H9 (cell line): ENCODE results near the gene TNFAIP8L1. TPM values are rescaled to one million over a fixed set of nuclear protein-coding genes. Genes with fewer than 3 reads are reported as not detected.

Source experiments
- DNase-seq: peaks from one replicate; pipeline ENCODE4 v3.0.0-alpha.2; 2017
- H2AFZ ChIP-seq: one replicate; pipeline ENCODE4 v1.6.1; 2013; ENCODE audit warnings: mild to moderate bottlenecking, low read length, control low read depth, moderate library complexity
- H2AK5ac ChIP-seq: 2 replicates; pipeline ENCODE4 v1.6.1; 2013; ENCODE audit warnings: low read length, control low read depth, mixed read lengths; ENCODE audit not compliant: insufficient read length
- H2BK120ac ChIP-seq: one replicate; pipeline ENCODE4 v1.6.1; 2013; ENCODE audit warnings: low read depth, mild to moderate bottlenecking, low read length, control low read depth, inconsistent platforms; ENCODE audit not compliant: poor library complexity, severe bottlenecking
- H2BK12ac ChIP-seq: 2 replicates; pipeline ENCODE4 v1.6.1; 2013; ENCODE audit warnings: low read length, control low read depth, mixed read lengths, low read depth; ENCODE audit not compliant: insufficient read length
- H2BK15ac ChIP-seq: 2 replicates; pipeline ENCODE4 v1.6.1; 2013; ENCODE audit warnings: low read depth, low read length, control low read depth
- H2BK20ac ChIP-seq: one replicate; pipeline ENCODE4 v1.6.1; 2013; ENCODE audit warnings: low read depth, mild to moderate bottlenecking, low read length, control low read depth, inconsistent platforms; ENCODE audit not compliant: poor library complexity, severe bottlenecking
- H2BK5ac ChIP-seq: 2 replicates; pipeline ENCODE4 v1.6.1; 2013; ENCODE audit warnings: low read length, control low read depth, mixed read lengths; ENCODE audit not compliant: insufficient read length
- H3K14ac ChIP-seq: 2 replicates; pipeline ENCODE4 v1.6.1; 2013; ENCODE audit warnings: low read length, control low read depth; ENCODE audit not compliant: insufficient read depth
- H3K18ac ChIP-seq: 2 replicates; pipeline ENCODE4 v1.6.1; 2013; ENCODE audit warnings: low read depth, mild to moderate bottlenecking, mixed read lengths, low read length, control low read depth; ENCODE audit not compliant: insufficient read length
- H3K23ac ChIP-seq: 2 replicates; pipeline ENCODE4 v1.6.1; 2013; ENCODE audit warnings: low read length, control low read depth, mixed read lengths, low read depth; ENCODE audit not compliant: insufficient read length
- H3K23me2 ChIP-seq: 2 replicates; pipeline ENCODE4 v1.6.1; 2013; ENCODE audit warnings: low read depth, mild to moderate bottlenecking, mixed read lengths, low read length, control low read depth; ENCODE audit not compliant: insufficient read length, poor library complexity, severe bottlenecking
- H3K27ac ChIP-seq: 2 replicates; pipeline ENCODE4 v1.5.1; 2013; ENCODE audit warnings: low read length, control low read depth, mixed read lengths, low read depth; ENCODE audit not compliant: insufficient read length
- H3K27me3 ChIP-seq: 2 replicates; pipeline ENCODE4 v1.6.1; 2013; ENCODE audit warnings: low read length, control low read depth, inconsistent platforms; ENCODE audit not compliant: insufficient read depth
- H3K4ac ChIP-seq: 2 replicates; pipeline ENCODE4 v1.6.1; 2013; ENCODE audit warnings: low read depth, mild to moderate bottlenecking, control low read depth, inconsistent platforms, low read length, moderate library complexity
- H3K4me1 ChIP-seq: 2 replicates; pipeline ENCODE4 v1.6.1; 2013; ENCODE audit warnings: low read length, control low read depth, inconsistent platforms; ENCODE audit not compliant: insufficient read depth
- H3K4me2 ChIP-seq: 2 replicates; pipeline ENCODE4 v1.6.1; 2013; ENCODE audit warnings: low read length, control low read depth, mixed read lengths; ENCODE audit not compliant: insufficient read length, insufficient read depth
- H3K56ac ChIP-seq: 2 replicates; pipeline ENCODE4 v1.6.1; 2013; ENCODE audit warnings: low read depth, mild to moderate bottlenecking, mixed read lengths, low read length, control low read depth; ENCODE audit not compliant: insufficient read length
- H3K79me1 ChIP-seq: 2 replicates; pipeline ENCODE4 v1.6.1; 2013; ENCODE audit warnings: low read depth, mild to moderate bottlenecking, moderate library complexity, low read length, control low read depth, inconsistent platforms; ENCODE audit not compliant: insufficient read depth, poor library complexity, severe bottlenecking
- H3K79me2 ChIP-seq: 2 replicates; pipeline ENCODE4 v1.6.1; 2013; ENCODE audit warnings: low read length, control low read depth, inconsistent platforms; ENCODE audit not compliant: insufficient read depth
- H3K9ac ChIP-seq: 2 replicates; pipeline ENCODE4 v1.6.1; 2013; ENCODE audit warnings: low read length, control low read depth, mixed read lengths; ENCODE audit not compliant: insufficient read length; ENCODE audit errors: extremely low read depth
- H3K9me3 ChIP-seq: one replicate; pipeline ENCODE4 v1.6.1; 2013; ENCODE audit warnings: low read depth, low read length, inconsistent platforms; ENCODE audit not compliant: control insufficient read depth
- H3T11ph ChIP-seq: one replicate; pipeline ENCODE4 v1.6.1; 2013; ENCODE audit warnings: mild to moderate bottlenecking, low read length, control low read depth, inconsistent platforms
- H4K20me1 ChIP-seq: one replicate; pipeline ENCODE4 v1.6.1; 2013; ENCODE audit not compliant: control insufficient read depth, insufficient read length, insufficient read depth
- H4K5ac ChIP-seq: 2 replicates; pipeline ENCODE4 v1.6.1; 2013; ENCODE audit warnings: low read depth, mild to moderate bottlenecking, mixed read lengths, low read length, control low read depth; ENCODE audit not compliant: insufficient read length
- H4K8ac ChIP-seq: replicated peaks from 2 replicates; pipeline ENCODE4 v1.6.1; 2013; ENCODE audit warnings: low read length, control low read depth, mixed read lengths, low read depth; ENCODE audit not compliant: insufficient read length
- H4K91ac ChIP-seq: 2 replicates; pipeline ENCODE4 v1.6.1; 2013; ENCODE audit warnings: low read depth, mild to moderate bottlenecking, moderate library complexity, mixed read lengths, low read length, control low read depth; ENCODE audit not compliant: insufficient read length
- H3K27ac Mint-ChIP-seq, 3 experiments: 2 replicates in 2 of 3; 3 replicates in 1 of 3; pipeline ENCODE4 v1.8.0; 2020 to 2021; ENCODE audit warnings: mixed read lengths in 3 of 3, mild to moderate bottlenecking in 1 of 3, moderate library complexity in 1 of 3
- H3K27me3 Mint-ChIP-seq: 2 replicates; pipeline ENCODE4 v1.8.0; 2021; ENCODE audit warnings: low read depth, mild to moderate bottlenecking, moderate library complexity, mixed read lengths
- H3K36me3 Mint-ChIP-seq, 3 experiments: 2 replicates in 2 of 3; 3 replicates in 1 of 3; pipeline ENCODE4 v1.8.0; 2020 to 2021; ENCODE audit warnings: low read depth in 3 of 3, mixed read lengths in 3 of 3; ENCODE audit not compliant: insufficient read depth in 1 of 3
- H3K4me1 Mint-ChIP-seq, 2 experiments: 2 replicates each; pipeline ENCODE4 v1.8.0; 2020; ENCODE audit warnings: mixed read lengths in 2 of 2
- H3K4me3 Mint-ChIP-seq, 2 experiments: 2 replicates in 1 of 2; 3 replicates in 1 of 2; pipeline ENCODE4 v1.8.0; 2020 to 2021; ENCODE audit warnings: mild to moderate bottlenecking in 2 of 2, mixed read lengths in 2 of 2, moderate library complexity in 1 of 2
- H3K9me3 Mint-ChIP-seq, 2 experiments: 2 replicates in 1 of 2; 3 replicates in 1 of 2; pipeline ENCODE4 v1.8.0; 2020; ENCODE audit warnings: mild to moderate bottlenecking in 2 of 2, mixed read lengths in 2 of 2, moderate library complexity in 1 of 2
- CTCF ChIP-seq: fragments of 200-600 bp; sonication (generic); conservative IDR thresholded peaks from 3 replicates; pipeline ENCODE4 v1.8.0; 2021; ENCODE audit warnings: antibody characterized with exemption, mild to moderate bottlenecking
- WGBS: extraction: QIAGEN DNeasy Blood & Tissue Kit; methylation state at CpG from one replicate; pipeline ENCODE4 v1.1.7; 2013; ENCODE audit warnings: missing lambda C conversion rate, low lambda C conversion rate, mixed read lengths; ENCODE audit not compliant: insufficient read length; ENCODE audit errors: extremely low coverage; 5-methylcytosine and 5-hydroxymethylcytosine counted together
- total RNA-seq: library from RNA; stranded (reverse); gene quantifications from 2 replicates; pipeline ENCODE4 v1.2.1, GENCODE V29; 2021

TNFAIP8L1 gene
- total RNA-seq, 1 experiment from 2014 or later: 4.2 TPM

GRCh38 chr19:4618019-4618418 is 21.3 kb upstream of the TNFAIP8L1 start:
- no peak overlapping the region for H3K9ac ChIP-seq
- no peak overlapping the region for H3K27ac ChIP-seq
- H4K5ac ChIP-seq: no peak overlapping the region
- no peak for TF ChIP-seq CTCF
- no peaks in the 10 kb centered on the region for H3K4me1 ChIP-seq
- no peak overlapping the region for H2BK20ac ChIP-seq
- Mint-ChIP-seq H3K36me3 (no peaks in the 10 kb centered on the region; a peak in 1 of 7 replicates), H3K27ac (peak overlapping the region in 1 of 3 experiments; percentile 72; a peak in 1 of 7 replicates), H3K4me3 (no peak overlapping the region), H3K27me3 (peaks cover 29% of the 10 kb centered on the region), H3K9me3 (no peaks in the 10 kb centered on the region), H3K4me1 (peaks cover 2 to 26% of the 10 kb centered on the region in 2 experiments)
- H3K79me2 ChIP-seq: no peaks in the 10 kb centered on the region
- no peak overlapping the region for H3T11ph ChIP-seq
- H3K23ac ChIP-seq: no peak overlapping the region
- no peak overlapping the region for H4K8ac ChIP-seq
- H4K20me1 ChIP-seq: no peaks in the 10 kb centered on the region
- H3K4me2 ChIP-seq: no peak overlapping the region
- H3K14ac ChIP-seq: no peak overlapping the region
- H2BK120ac ChIP-seq: no peak overlapping the region
- no peaks in the 10 kb centered on the region for H3K27me3 ChIP-seq
- H3K18ac ChIP-seq: no peak overlapping the region
- no peaks in the 10 kb centered on the region for H3K79me1 ChIP-seq
- no peak overlapping the region for H3K56ac ChIP-seq
- no peak overlapping the region for H2AFZ ChIP-seq
- no peaks in the 10 kb centered on the region for H3K9me3 ChIP-seq
- H2BK15ac ChIP-seq: no peak overlapping the region
- WGBS: 100% methylated on average over 1 of the region's 6 CpGs
- H2AK5ac ChIP-seq: no peak overlapping the region
- no peak overlapping the region for H2BK12ac ChIP-seq
- no peak for DNase-seq
- no peak overlapping the region for H4K91ac ChIP-seq
- no peak overlapping the region for H3K4ac ChIP-seq
- H2BK5ac ChIP-seq: no peak overlapping the region
- no peaks in the 10 kb centered on the region for H3K23me2 ChIP-seq
